HG03108 (cell line): ENCODE data around the gene WASHC1.
"Not testable (repeated sequence)": the region's sequence is repeated elsewhere in the genome, so short reads cannot be mapped to it uniquely, and the experiment has no call there.

Source experiments
- ATAC-seq: cut with Tn5 transposase; IDR thresholded peaks from one replicate; pipeline ENCODE4 v1.9.1; 2021; ENCODE audit warnings: moderate library complexity; ENCODE audit not compliant: unreplicated experiment

Gene WASHC1

GRCh38 chr9:29356-29755, at the start of gene WASHC1:
TSS of gene WASHC1 (minus strand) at chr9:29456. CDS start at chr9:24999, 4,457 bp downstream.
- not testable (repeated sequence) for ATAC-seq

GRCh38 chr9:78333-78732, 49.1 kb upstream of the WASHC1 start:
- ATAC-seq = not testable (repeated sequence)

GRCh38 chr9:76389-76788, 47.1 kb upstream of the WASHC1 start:
- ATAC-seq = not testable (repeated sequence)

- ATAC-seq = not testable (repeated sequence)
Measured at GRCh38 chr9:73900-74525, 44.8 kb upstream of the WASHC1 start.

- not testable (repeated sequence) for ATAC-seq
Measured at GRCh38 chr9:73076-73899, 44.0 kb upstream of the WASHC1 start.

- ATAC-seq = peak; percentile 84
Measured at GRCh38 chr9:63031-63629, 33.9 kb upstream of the WASHC1 start.

- ATAC-seq = peak; percentile 85
Measured at GRCh38 chr9:52678-53077, 23.4 kb upstream of the WASHC1 start.

- ATAC-seq = not testable (repeated sequence)
Measured at GRCh38 chr9:48190-48842, 19.1 kb upstream of the WASHC1 start.

GRCh38 chr9:46639-47271, 17.5 kb upstream of the WASHC1 start:
- not testable (repeated sequence) for ATAC-seq

GRCh38 chr9:46164-46563, 16.9 kb upstream of the WASHC1 start:
- not testable (repeated sequence) for ATAC-seq

- ATAC-seq = not testable (repeated sequence)
Measured at GRCh38 chr9:45180-45878, 16.1 kb upstream of the WASHC1 start.

- ATAC-seq = not testable (repeated sequence)
Measured at GRCh38 chr9:44416-44815, 15.2 kb upstream of the WASHC1 start.

GRCh38 chr9:43636-44035, 14.4 kb upstream of the WASHC1 start:
- ATAC-seq = not testable (repeated sequence)

GRCh38 chr9:43116-43515, 13.9 kb upstream of the WASHC1 start:
- ATAC-seq = not testable (repeated sequence)

GRCh38 chr9:41819-42218, 12.6 kb upstream of the WASHC1 start:
- not testable (repeated sequence) for ATAC-seq

GRCh38 chr9:41261-41676, 12.0 kb upstream of the WASHC1 start:
- not testable (repeated sequence) for ATAC-seq

GRCh38 chr9:32308-32707, 3.1 kb upstream of the WASHC1 start:
- ATAC-seq = not testable (repeated sequence)

- not testable (repeated sequence) for ATAC-seq
Measured at GRCh38 chr9:28775-29174, 481 bp downstream of the WASHC1 start.

GRCh38 chr9:21621-22020, 7.6 kb downstream of the WASHC1 start:
- ATAC-seq = not testable (repeated sequence)

- not testable (repeated sequence) for ATAC-seq
Measured at GRCh38 chr9:16875-17274, 12.4 kb downstream of the WASHC1 start.
